ENCODE data around the gene ZGPAT. TPM values are rescaled to one million over a fixed set of nuclear protein-coding genes. Genes with fewer than 3 reads are reported as not detected.

ZGPAT gene
- total and polyA plus RNA-seq, 2 donors (not counting 3 experiments of a cell fraction or from before 2014, with no cell fraction given) = 23.1 to 29.3 TPM

DNA sequence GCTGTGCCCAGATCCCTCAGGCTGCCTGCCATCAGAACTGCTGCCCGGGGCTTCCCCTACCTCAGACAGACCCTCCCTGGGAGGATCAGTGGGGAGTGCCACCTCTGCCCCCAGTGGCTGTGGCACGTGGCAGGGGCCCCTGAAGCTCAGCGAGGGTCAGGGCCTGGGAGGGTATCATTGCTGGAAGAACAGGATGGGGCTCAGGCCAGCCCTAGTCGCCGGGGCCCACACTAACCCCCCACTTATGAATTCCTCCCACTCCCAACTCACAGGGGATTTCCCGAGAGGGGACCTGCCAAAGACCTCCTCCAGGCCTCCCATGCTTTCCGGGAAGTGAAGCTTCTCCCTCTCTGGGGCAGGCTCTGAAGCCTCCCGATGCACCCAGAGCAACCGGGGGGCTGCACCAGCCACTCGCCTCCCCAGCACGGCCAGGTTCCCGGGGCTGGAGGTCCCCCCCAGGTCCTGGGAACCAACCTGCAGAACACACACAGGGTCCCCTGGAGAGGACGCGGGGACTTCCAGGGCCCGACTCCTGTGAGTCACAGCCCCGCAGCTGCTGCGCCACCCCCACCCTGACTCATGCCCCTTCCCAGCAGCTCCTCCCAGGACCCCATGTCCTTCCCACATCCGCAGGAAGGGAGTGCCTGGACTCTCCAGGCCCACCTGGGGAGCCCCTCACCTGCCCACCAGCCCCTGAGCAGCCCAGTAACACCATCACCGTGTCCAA is 8.9 kb upstream of the ZGPAT start:
- peaks cover 35% of the 10 kb centered on the region for H3K4me1 ChIP-seq (ENCODE audit: control insufficient read depth, extremely low read depth, insufficient read depth, low read length)
- no peaks in the 10 kb centered on the region for H3K27me3 ChIP-seq (ENCODE audit: control insufficient read depth in 2 of 2, insufficient read depth in 2 of 2, low read length in 2 of 2)
- H3K4me2 ChIP-seq (ENCODE audit: insufficient read depth, low read length) = peak overlapping the region; percentile 23
- H2AFZ ChIP-seq (ENCODE audit: low read depth, low read length) = no peak overlapping the region
- H3K9ac ChIP-seq (replicated peaks; ENCODE audit: extremely low read depth, insufficient read depth, low read length) = peak overlapping the region; percentile 20
- no peak overlapping the region for H3K4me3 ChIP-seq (replicated peaks in 1 of 3; ENCODE audit: insufficient read depth in 1 of 3, low read depth in 1 of 3, low read length in 3 of 3)
- TF ChIP-seq, protein P1, sequence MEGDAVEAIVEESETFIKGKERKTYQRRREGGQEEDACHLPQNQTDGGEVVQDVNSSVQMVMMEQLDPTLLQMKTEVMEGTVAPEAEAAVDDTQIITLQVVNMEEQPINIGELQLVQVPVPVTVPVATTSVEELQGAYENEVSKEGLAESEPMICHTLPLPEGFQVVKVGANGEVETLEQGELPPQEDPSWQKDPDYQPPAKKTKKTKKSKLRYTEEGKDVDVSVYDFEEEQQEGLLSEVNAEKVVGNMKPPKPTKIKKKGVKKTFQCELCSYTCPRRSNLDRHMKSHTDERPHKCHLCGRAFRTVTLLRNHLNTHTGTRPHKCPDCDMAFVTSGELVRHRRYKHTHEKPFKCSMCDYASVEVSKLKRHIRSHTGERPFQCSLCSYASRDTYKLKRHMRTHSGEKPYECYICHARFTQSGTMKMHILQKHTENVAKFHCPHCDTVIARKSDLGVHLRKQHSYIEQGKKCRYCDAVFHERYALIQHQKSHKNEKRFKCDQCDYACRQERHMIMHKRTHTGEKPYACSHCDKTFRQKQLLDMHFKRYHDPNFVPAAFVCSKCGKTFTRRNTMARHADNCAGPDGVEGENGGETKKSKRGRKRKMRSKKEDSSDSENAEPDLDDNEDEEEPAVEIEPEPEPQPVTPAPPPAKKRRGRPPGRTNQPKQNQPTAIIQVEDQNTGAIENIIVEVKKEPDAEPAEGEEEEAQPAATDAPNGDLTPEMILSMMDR (IDR thresholded peaks at IDR 0.05; ENCODE audit: extremely low read depth in 1 of 2, insufficient read depth in 1 of 2, low read depth in 1 of 2, low read length in 2 of 2) = no peak
- TF ChIP-seq POLR2A (IDR thresholded peaks at IDR 0.05; ENCODE audit: low read depth, low read length) = peak; percentile 24
- TF ChIP-seq FOS (IDR thresholded peaks at IDR 0.05; ENCODE audit: borderline replicate concordance, insufficient read depth, low read length) = peak; percentile 92
- TF ChIP-seq EZH2 (IDR thresholded peaks at IDR 0.05; ENCODE audit: borderline replicate concordance, low read depth, low read length, severe bottlenecking) = no peak
- TF ChIP-seq JUN (IDR thresholded peaks at IDR 0.05; ENCODE audit: borderline replicate concordance, insufficient read depth, insufficient read length, low read depth) = peak; percentile 54
- TF ChIP-seq GATA2 (IDR thresholded peaks at IDR 0.05; ENCODE audit: insufficient read depth, insufficient read length, low read depth, low read length) = no peak
- TF ChIP-seq MYC (IDR thresholded peaks at IDR 0.05; ENCODE audit: low read depth, low read length) = no peak
- TF ChIP-seq, protein P2, sequence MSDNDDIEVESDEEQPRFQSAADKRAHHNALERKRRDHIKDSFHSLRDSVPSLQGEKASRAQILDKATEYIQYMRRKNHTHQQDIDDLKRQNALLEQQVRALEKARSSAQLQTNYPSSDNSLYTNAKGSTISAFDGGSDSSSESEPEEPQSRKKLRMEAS (IDR thresholded peaks at IDR 0.05; ENCODE audit: insufficient read depth, insufficient read length) = no peak
- TF ChIP-seq POLR2AphosphoS5 (IDR thresholded peaks at IDR 0.05; ENCODE audit: insufficient read depth, low read depth, low read length) = peak; percentile 90
- BruUV-seq (replicated peaks) = no TSS peak
- dilution Hi-C loops (cut with MboI; ENCODE audit: extremely low pct_ligation_motif_present, low sequenced_read_pairs) = no loop called here
- H3K9me3 ChIP-seq (replicated peaks; ENCODE audit: control insufficient read depth, insufficient read depth, low read length) = no peaks in the 10 kb centered on the region
- FAIRE-seq = peak; percentile 91
- H3K36me3 ChIP-seq (ENCODE audit: control insufficient read depth in 2 of 2, extremely low read depth in 1 of 2, insufficient read depth in 2 of 2, low read length in 2 of 2) = no peaks in the 10 kb centered on the region
- H4K20me1 ChIP-seq (replicated peaks; ENCODE audit: control insufficient read depth, extremely low read depth, insufficient read depth, low read length) = no peaks in the 10 kb centered on the region
- intact Hi-C loops (cut with micrococcal nuclease) = loop anchor here (1.0 to 5.0 kb wide), 3 partner anchors 12 to 40 kb away; partner anchors contain the start of genes LIME1, RTEL1 and SLC2A4RG
- H3K27ac ChIP-seq (ENCODE audit: insufficient read depth, low read depth, low read length) = peak overlapping the region; percentile 91
- DNase-seq (ENCODE audit: low read depth, low spot score) = peak; percentile 90
- H3K79me2 ChIP-seq (ENCODE audit: control insufficient read depth, insufficient read depth, low read length) = no peaks in the 10 kb centered on the region
- CTCF ChIA-PET = interaction anchor here (0.8 to 3.0 kb wide), 10 partner anchors 8 to 275 kb away, joined by 3 to 19 read pairs (median 4); partner anchors contain the start of genes ARFRP1, RTEL1, TPD52L2 and ZGPAT
- no peaks in the 10 kb centered on the region for H3K9me1 ChIP-seq (replicated peaks; ENCODE audit: control insufficient read depth, extremely low read depth, insufficient read depth, low read length)
- POLR2A ChIA-PET = interaction anchor here (1.0 to 1.5 kb wide), 2 partner anchors 9 to 33 kb away, joined by 3 to 8 read pairs; partner anchors contain the start of genes ARFRP1 and ZGPAT
